HL-60 (cell line): Measurements from ENCODE around the gene TBC1D9B.

Experiments used
- DNase-seq, 2 experiments: peaks; one replicate each; pipeline ENCODE4 v3.0.0-alpha.2; 2010 to 2020; ENCODE audit warnings: low read depth in 1 of 2, low spot score in 1 of 2
- H3K27ac ChIP-seq: fragments of 250-450 bp; sonication (Bioruptor Pico); replicated peaks from 2 replicates; pipeline ENCODE4 v1.5.1; 2020; ENCODE audit warnings: mild to moderate bottlenecking, moderate library complexity
- H3K27me3 ChIP-seq: fragments of 250-450 bp; sonication (Bioruptor Pico); 2 replicates; pipeline ENCODE4 v1.5.1; 2021; ENCODE audit warnings: mild to moderate bottlenecking, moderate library complexity; ENCODE audit not compliant: insufficient read depth, poor library complexity, severe bottlenecking
- H3K4me3 ChIP-seq: replicated peaks from 2 replicates; pipeline ENCODE4 v1.5.1; 2011; ENCODE audit warnings: mild to moderate bottlenecking, control low read depth, low read length; ENCODE audit not compliant: insufficient read depth
- GABPA ChIP-seq: IDR thresholded peaks from 2 replicates; pipeline ENCODE4 v1.6.1; 2012; ENCODE audit warnings: low read depth
- POLR2AphosphoS5 ChIP-seq: IDR thresholded peaks from 2 replicates; pipeline ENCODE4 v1.6.1; 2012; ENCODE audit warnings: low read depth
- SPI1 ChIP-seq: IDR thresholded peaks from 2 replicates; pipeline ENCODE4 v1.6.1; 2012; ENCODE audit warnings: low read depth, mild to moderate bottlenecking, borderline replicate concordance
- TF ChIP-seq, protein P1 (sequence below): IDR thresholded peaks from one replicate; pipeline ENCODE4 v1.5.1; 2011; ENCODE audit warnings: low read length, control low read depth, inconsistent platforms; ENCODE audit not compliant: insufficient read depth
- TF ChIP-seq, protein P2 (sequence below): IDR thresholded peaks from 2 replicates; pipeline ENCODE4 v1.6.1; 2012; ENCODE audit warnings: low read depth; ENCODE audit not compliant: insufficient replicate concordance

The TBC1D9B gene

DNA sequence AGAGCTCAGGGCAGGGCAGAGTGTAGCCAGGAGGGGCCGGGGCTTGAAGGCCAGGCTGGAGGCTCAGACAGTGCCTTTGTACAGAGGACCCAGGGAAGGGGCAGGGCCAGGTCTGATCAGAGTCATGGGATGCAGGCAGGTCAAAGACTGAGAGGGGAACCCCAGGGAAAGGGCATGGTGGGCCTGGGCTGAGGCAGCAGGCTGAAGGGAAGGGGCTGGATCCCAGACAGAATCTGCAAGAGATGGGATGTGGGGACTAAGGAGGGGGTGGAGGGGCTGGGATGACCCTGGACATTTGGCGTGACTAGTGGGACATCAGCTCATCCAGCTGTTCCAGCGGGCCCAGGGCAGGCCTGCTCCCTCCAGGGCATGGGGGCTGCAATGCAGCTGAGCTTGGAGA is 33.6 kb downstream of the TBC1D9B start:
- TF ChIP-seq, protein P1, sequence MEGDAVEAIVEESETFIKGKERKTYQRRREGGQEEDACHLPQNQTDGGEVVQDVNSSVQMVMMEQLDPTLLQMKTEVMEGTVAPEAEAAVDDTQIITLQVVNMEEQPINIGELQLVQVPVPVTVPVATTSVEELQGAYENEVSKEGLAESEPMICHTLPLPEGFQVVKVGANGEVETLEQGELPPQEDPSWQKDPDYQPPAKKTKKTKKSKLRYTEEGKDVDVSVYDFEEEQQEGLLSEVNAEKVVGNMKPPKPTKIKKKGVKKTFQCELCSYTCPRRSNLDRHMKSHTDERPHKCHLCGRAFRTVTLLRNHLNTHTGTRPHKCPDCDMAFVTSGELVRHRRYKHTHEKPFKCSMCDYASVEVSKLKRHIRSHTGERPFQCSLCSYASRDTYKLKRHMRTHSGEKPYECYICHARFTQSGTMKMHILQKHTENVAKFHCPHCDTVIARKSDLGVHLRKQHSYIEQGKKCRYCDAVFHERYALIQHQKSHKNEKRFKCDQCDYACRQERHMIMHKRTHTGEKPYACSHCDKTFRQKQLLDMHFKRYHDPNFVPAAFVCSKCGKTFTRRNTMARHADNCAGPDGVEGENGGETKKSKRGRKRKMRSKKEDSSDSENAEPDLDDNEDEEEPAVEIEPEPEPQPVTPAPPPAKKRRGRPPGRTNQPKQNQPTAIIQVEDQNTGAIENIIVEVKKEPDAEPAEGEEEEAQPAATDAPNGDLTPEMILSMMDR: no peak
- TF ChIP-seq GABPA (no peak), SPI1 (no peak), POLR2AphosphoS5 (no peak)
- TF ChIP-seq, protein P2, sequence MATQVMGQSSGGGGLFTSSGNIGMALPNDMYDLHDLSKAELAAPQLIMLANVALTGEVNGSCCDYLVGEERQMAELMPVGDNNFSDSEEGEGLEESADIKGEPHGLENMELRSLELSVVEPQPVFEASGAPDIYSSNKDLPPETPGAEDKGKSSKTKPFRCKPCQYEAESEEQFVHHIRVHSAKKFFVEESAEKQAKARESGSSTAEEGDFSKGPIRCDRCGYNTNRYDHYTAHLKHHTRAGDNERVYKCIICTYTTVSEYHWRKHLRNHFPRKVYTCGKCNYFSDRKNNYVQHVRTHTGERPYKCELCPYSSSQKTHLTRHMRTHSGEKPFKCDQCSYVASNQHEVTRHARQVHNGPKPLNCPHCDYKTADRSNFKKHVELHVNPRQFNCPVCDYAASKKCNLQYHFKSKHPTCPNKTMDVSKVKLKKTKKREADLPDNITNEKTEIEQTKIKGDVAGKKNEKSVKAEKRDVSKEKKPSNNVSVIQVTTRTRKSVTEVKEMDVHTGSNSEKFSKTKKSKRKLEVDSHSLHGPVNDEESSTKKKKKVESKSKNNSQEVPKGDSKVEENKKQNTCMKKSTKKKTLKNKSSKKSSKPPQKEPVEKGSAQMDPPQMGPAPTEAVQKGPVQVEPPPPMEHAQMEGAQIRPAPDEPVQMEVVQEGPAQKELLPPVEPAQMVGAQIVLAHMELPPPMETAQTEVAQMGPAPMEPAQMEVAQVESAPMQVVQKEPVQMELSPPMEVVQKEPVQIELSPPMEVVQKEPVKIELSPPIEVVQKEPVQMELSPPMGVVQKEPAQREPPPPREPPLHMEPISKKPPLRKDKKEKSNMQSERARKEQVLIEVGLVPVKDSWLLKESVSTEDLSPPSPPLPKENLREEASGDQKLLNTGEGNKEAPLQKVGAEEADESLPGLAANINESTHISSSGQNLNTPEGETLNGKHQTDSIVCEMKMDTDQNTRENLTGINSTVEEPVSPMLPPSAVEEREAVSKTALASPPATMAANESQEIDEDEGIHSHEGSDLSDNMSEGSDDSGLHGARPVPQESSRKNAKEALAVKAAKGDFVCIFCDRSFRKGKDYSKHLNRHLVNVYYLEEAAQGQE: no peak
- no peaks in the 10 kb centered on the region for H3K27me3 ChIP-seq
- DNase-seq: no peak
- no peak overlapping the region for H3K27ac ChIP-seq
- no peak overlapping the region for H3K4me3 ChIP-seq

DNA sequence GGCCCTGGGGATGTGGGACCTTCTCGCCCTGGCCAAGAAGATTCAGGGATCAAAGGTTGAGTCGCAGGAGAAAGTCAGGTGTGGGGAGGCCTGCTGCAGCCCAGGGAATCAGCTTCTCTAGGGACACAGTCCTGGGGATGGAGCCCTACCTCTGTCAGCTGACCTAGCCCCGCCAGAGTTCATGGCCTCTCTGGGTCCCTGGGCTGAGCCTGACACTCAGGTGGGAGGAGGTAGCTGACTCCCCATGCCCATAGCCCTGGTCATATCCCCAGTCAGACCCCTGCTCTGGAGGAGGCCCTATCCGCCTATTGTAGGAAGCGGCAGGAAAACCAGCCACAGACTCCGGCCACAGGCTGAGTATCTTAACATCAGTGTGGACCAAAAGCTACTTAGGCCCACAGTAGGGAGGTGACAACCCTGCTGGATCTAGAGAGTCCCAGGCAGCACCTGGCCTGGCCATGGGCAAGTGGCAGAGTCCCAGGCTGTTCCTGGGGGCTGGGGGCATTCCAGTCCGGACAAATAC is 34.0 kb downstream of the TBC1D9B start:
- Histone ChIP-seq H3K27me3 (no peaks in the 10 kb centered on the region), H3K4me3 (no peak overlapping the region), H3K27ac (no peak overlapping the region)
- TF ChIP-seq, protein P1: no peak
- TF ChIP-seq POLR2AphosphoS5 (no peak; the same call in 1 of the 2 replicates), GABPA (no peak), SPI1 (no peak)
- TF ChIP-seq, protein P2: no peak
- DNase-seq: no peak

DNA sequence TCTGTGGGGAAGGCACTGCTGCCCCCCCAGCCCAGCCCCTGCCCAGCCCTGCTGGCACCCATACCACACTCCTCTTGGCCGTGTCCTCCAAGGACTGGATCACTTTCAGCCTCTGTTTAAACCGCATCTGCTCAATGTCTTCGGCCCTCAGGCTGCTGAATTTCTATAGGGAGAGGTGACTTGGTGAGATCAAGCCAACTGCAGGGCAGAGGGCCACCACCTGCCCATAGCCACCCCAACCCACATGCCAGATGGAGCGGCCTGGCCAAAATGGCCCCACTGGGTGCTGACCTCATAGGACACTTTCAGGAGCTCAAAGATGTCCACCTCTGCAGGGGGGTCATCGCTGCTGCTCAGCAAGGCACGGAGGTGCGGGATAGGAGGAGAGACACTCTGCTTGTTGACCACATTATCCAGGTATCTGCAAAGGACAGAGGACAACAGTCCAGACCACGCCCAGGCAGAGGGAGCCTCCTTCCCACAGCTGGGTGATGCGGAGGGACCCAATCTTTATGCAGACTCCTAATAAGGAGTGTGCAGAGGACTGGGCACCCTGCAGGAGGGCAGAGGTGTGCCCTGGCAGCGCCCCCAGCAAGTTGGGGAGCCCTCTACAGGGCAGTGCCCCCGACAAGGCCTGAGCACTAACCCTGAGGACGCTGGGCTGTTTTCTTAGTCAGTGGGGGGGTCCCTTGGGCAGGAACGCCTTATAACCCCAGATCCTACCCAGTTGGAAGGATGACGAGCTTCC is 34.7 kb downstream of the TBC1D9B start:
- no peaks in the 10 kb centered on the region for H3K27me3 ChIP-seq
- no peak overlapping the region for H3K27ac ChIP-seq
- TF ChIP-seq, protein P2: no peak
- no peak; the same call in 1 of the 2 replicates for TF ChIP-seq POLR2AphosphoS5
- TF ChIP-seq, protein P1: no peak
- no peak for TF ChIP-seq SPI1
- TF ChIP-seq GABPA: no peak
- no peak for DNase-seq
- no peak overlapping the region for H3K4me3 ChIP-seq
